ENCODE data around the gene MGLL. TPM values are rescaled to one million over a fixed set of nuclear protein-coding genes. Genes with fewer than 3 reads are reported as not detected.
A peak's percentile ranks its signal among the peaks of the same experiment; 100 is the strongest.

MGLL gene
- total and polyA plus RNA-seq, 8 donors = 3.3 to 11.4 (median 6.6) TPM

DNA sequence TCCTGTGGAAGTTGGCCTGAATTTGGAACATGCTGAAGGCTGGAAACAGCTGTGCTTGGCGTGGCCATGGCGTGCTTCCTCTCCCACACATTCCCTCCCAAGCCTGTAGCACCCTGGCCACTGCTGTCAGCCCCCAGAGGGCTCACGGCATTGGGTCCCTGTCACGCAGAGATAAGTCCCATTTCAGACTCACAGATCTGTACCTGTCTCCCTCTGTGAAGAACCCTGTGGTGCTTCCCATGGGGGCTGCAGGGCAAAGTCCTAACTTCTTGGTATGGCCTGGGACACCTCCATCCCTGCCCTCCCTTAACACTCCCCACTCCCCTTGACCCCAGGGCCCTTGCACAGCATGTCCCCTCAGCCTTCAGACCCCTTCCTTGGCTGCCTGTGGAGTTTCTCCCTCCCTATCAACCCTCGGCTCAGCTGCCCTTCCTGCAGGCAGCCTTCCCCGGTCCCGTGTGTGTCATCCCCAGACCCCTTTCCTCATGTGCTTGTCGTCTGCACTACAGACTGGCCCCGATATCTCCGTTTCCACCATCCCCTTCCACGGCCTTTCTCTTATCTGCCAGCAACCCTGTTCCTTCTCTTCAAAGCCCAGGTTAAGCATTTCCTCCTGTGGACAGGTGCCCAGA lies 120.9 kb downstream of the MGLL start:
- TF ChIP-seq, protein P1, sequence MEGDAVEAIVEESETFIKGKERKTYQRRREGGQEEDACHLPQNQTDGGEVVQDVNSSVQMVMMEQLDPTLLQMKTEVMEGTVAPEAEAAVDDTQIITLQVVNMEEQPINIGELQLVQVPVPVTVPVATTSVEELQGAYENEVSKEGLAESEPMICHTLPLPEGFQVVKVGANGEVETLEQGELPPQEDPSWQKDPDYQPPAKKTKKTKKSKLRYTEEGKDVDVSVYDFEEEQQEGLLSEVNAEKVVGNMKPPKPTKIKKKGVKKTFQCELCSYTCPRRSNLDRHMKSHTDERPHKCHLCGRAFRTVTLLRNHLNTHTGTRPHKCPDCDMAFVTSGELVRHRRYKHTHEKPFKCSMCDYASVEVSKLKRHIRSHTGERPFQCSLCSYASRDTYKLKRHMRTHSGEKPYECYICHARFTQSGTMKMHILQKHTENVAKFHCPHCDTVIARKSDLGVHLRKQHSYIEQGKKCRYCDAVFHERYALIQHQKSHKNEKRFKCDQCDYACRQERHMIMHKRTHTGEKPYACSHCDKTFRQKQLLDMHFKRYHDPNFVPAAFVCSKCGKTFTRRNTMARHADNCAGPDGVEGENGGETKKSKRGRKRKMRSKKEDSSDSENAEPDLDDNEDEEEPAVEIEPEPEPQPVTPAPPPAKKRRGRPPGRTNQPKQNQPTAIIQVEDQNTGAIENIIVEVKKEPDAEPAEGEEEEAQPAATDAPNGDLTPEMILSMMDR (IDR thresholded peaks at IDR 0.05) = no peak
- FAIRE-seq (no peak), DNase-seq (peak in 2 of 6 donors; percentile 22 to 38), ATAC-seq (no peak)
- 79 to 85% methylated on average over 11 of the region's 11 CpGs for WGBS, 2 donors
- no peaks in the 10 kb centered on the region for H3K27me3 ChIP-seq
- no peak overlapping the region for H3K27ac ChIP-seq
- peaks cover 14 to 26% (median 19%) of the 10 kb centered on the region in 3 donors for H3K4me1 ChIP-seq
- no peaks in the 10 kb centered on the region for H3K9me3 ChIP-seq
- no peak overlapping the region for H3K4me3 ChIP-seq
- no peaks in the 10 kb centered on the region for H3K36me3 ChIP-seq
- intact Hi-C loops (cut with DNase I) = no loop called here

DNA sequence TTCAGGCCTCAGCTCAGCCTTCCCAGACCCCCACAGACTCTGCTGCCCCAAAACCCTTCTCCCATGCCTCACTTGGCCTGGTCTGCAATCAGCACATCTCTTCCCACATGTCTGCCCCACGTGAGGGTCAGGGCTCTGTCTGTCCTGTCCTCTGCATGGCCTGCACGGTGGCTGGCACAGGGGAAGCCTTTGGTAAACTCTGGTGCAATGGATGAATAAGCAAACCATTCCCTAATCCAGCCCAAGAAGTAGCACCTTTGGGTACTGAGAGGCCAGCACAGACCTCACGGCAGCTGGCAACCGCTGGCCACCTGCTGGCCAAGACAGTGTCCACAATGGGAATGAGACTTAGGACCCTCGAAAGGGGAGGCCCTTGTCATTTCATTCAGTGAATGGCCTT lies 121.9 kb downstream of the MGLL start:
- FAIRE-seq = no peak
- H3K4me1 ChIP-seq = peaks cover 14 to 26% (median 19%) of the 10 kb centered on the region in 3 donors

DNA sequence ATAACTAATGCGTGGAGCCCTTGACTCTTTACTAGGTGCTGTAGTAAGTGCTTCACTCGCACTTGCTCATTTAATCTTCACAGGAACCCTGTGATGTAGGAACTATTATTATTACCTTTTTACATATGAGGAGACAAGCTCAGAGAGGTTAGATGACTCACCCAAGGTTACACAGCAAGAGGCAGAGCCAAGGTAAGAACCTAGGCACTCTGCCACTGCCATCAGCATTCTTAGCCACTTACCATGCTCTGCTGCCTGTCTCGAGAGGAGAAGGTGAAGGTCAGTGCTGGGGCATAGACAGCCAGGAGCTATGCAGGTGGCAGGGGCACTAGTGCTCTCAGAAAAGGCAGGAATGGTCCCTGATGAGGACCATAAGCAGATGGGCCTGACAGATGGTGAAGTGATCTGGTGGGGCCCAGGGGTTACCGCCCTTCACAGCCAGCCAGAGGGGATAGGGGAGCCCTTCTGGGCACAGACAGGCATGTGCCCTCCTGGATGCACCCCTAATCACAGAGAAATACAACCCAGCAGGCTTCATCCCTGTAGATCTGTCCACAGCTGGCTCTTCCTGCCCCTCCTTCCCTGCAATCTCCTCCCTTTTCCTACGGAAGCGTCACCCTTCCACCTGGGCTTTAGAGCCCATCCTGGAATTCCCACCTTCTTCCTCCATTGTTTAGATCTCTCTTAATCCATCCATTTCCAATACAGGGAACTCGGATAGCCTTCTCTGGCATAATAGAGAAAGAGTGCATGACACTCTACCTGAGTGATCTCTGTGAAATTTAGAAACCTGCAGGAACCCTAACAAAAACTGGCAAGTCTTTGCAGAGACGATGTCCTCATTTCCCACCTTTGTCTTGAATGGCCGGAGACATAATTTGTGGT lies 122.7 kb downstream of the MGLL start:
- H3K4me3 ChIP-seq = no peak overlapping the region
- H3K27ac ChIP-seq = peak overlapping the region in 1 of 4 donors; percentile 81
- intact Hi-C loops (cut with DNase I) = loop anchor here in 1 of 3 donors (10.0 kb wide), 1 partner anchor 125 kb away; no protein-coding TSS in a partner anchor
- no peaks in the 10 kb centered on the region for H3K36me3 ChIP-seq
- H3K4me1 ChIP-seq = peaks cover 14 to 26% (median 19%) of the 10 kb centered on the region in 3 donors
- TF ChIP-seq, protein P1 (IDR thresholded peaks at IDR 0.05) = no peak
- no peaks in the 10 kb centered on the region for H3K9me3 ChIP-seq
- FAIRE-seq (no peak), ATAC-seq (no peak), DNase-seq (peak in 2 of 6 donors; percentile 27 to 46)
- 84 to 85% methylated on average over 9 of the region's 9 CpGs for WGBS, 2 donors
- no peaks in the 10 kb centered on the region for H3K27me3 ChIP-seq

More for the DNA sequence above, 121.9 kb downstream of the MGLL start:
- ATAC-seq (no peak), DNase-seq (peak in 2 of 6 donors; percentile 27 to 37)
- Histone ChIP-seq H3K27ac (no peak overlapping the region), H3K4me3 (no peak overlapping the region), H3K36me3 (no peaks in the 10 kb centered on the region), H3K27me3 (no peaks in the 10 kb centered on the region), H3K9me3 (no peaks in the 10 kb centered on the region)
- intact Hi-C loops (cut with DNase I) = no loop called here
- TF ChIP-seq, protein P1 (IDR thresholded peaks at IDR 0.05) = no peak
- 80 to 83% methylated on average over 5 of the region's 5 CpGs for WGBS, 2 donors

DNA sequence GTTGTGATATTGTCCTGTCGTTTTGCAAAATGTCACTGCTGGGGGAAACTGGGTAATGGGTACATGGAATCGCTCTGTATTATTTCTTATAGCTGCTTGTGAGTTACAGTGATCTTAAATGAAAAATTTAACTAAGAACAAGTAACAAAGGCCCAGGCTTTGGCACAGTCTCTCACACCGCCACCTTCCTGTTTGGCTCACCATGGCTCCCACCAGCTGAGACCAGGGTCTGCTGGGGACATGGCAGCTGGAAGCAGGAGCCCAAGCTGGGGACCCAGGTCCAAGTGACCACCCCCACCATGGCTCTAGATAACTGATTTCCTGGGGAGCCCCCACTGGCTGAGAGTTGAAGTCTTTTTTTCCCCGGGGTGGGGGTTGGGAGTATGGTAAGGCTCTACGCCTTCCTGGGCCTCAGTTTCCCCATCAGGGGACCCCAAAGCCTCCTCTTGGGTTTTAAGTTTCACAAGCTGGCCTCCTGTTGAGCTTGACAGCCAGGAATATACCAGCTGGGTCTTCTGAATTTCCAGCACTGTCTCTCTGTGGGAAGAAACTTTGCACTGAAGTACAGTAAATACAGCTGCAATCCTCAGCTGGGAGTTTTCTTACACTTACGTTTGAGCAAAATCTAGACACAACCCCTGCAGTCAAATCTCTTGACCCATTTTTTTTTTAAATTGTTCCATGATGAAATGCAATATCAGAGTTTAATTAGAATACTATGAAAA lies 123.5 kb downstream of the MGLL start:
- H3K27me3 ChIP-seq = no peaks in the 10 kb centered on the region
- peaks cover 14 to 26% (median 19%) of the 10 kb centered on the region in 3 donors for H3K4me1 ChIP-seq
- H3K9me3 ChIP-seq = no peaks in the 10 kb centered on the region
- H3K36me3 ChIP-seq = no peaks in the 10 kb centered on the region
- 80 to 83% methylated on average over 6 of the region's 6 CpGs for WGBS, 2 donors
- TF ChIP-seq, protein P1 (IDR thresholded peaks at IDR 0.05) = no peak
- no peak overlapping the region for H3K4me3 ChIP-seq
- ATAC-seq (no peak), FAIRE-seq (no peak), DNase-seq (peak in 2 of 6 donors; percentile 35 to 50)
- intact Hi-C loops (cut with DNase I) = loop anchor here in 1 of 3 donors (10.0 kb wide), 1 partner anchor 124 kb away; no protein-coding TSS in a partner anchor
- H3K27ac ChIP-seq = peak overlapping the region in 2 of 4 donors; percentile 52 to 81

Data from pancreas (tissue), 10 donors.